CD1c-positive myeloid dendritic cell (primary cell): ENCODE data around the gene SPAG7.

Experiments used
- DNase-seq: peaks from one replicate; pipeline ENCODE4 v3.0.0-alpha.2; 2016; ENCODE audit errors: extremely low spot score

Gene SPAG7

GRCh38 chr17:4974115-4974670, 6.6 kb upstream of the SPAG7 start:
- no peak for DNase-seq

GRCh38 chr17:4973256-4974114, 5.9 kb upstream of the SPAG7 start:
- DNase-seq: peak; percentile 34

- DNase-seq: no peak
Observed at GRCh38 chr17:4972752-4973151, 5.1 kb upstream of the SPAG7 start.

- no peak for DNase-seq
Observed at GRCh38 chr17:4972322-4972721, 4.7 kb upstream of the SPAG7 start.

GRCh38 chr17:4971826-4972225, 4.2 kb upstream of the SPAG7 start:
- DNase-seq: no peak

GRCh38 chr17:4970273-4970672, 2.7 kb upstream of the SPAG7 start:
- no peak for DNase-seq

- DNase-seq: no peak
Observed at GRCh38 chr17:4969551-4970173, 2.0 kb upstream of the SPAG7 start.

GRCh38 chr17:4969047-4969550, 1.5 kb upstream of the SPAG7 start:
- DNase-seq: peak; percentile 66

GRCh38 chr17:4968486-4969046, 949 bp upstream of the SPAG7 start:
- no peak for DNase-seq

- peak; percentile 97 for DNase-seq
Observed at GRCh38 chr17:4966844-4967538, 626 bp downstream of the SPAG7 start.

GRCh38 chr17:4965311-4965986, 2.2 kb downstream of the SPAG7 start:
- no peak for DNase-seq

GRCh38 chr17:4960279-4960922, 7.2 kb downstream of the SPAG7 start:
- DNase-seq: no peak

- no peak for DNase-seq
Observed at GRCh38 chr17:4959261-4959965, 8.2 kb downstream of the SPAG7 start.

GRCh38 chr17:4958102-4958501, 9.5 kb downstream of the SPAG7 start:
- DNase-seq: no peak

- DNase-seq: no peak
Observed at GRCh38 chr17:4956493-4957061, 11.0 kb downstream of the SPAG7 start.

- DNase-seq: no peak
Observed at GRCh38 chr17:4955091-4955490, 12.5 kb downstream of the SPAG7 start.

GRCh38 chr17:4953451-4953961, 14.1 kb downstream of the SPAG7 start:
- DNase-seq: no peak

- DNase-seq: no peak
Observed at GRCh38 chr17:4951486-4951885, 16.1 kb downstream of the SPAG7 start.

GRCh38 chr17:4950746-4951204, 16.8 kb downstream of the SPAG7 start, which contains the start of gene ENO3:
ENO3 (plus strand) TSS chr17:4951119; CDS start chr17:4951830, 711 bp downstream.
- no peak for DNase-seq
